A549 (cell line): Measurements from ENCODE around the gene NTN5. TPM values are rescaled to one million over a fixed set of nuclear protein-coding genes. Genes with fewer than 3 reads are reported as not detected.

Source experiments
- ATAC-seq, 2 experiments: fragments of 200-7000 bp in 1 of 2; fragments of >200 bp in 1 of 2; cut with Nextera tagmentation in 1 of 2; cut with Tn5 transposase in 1 of 2; 3 replicates each; pipeline versions ENCODE4 v1.8.0 to v1.9.1; 2018 to 2020; ENCODE audit warnings: mild to moderate bottlenecking in 1 of 2, moderate library complexity in 1 of 2
- CTCF ChIA-PET: fragments of 300-600 bp; sonication (Branson Sonifier 250); formaldehyde crosslinking; extraction: SDS; loops from one replicate; lab custom pipeline; 2021; ENCODE audit warnings: antibody characterized with exemption, inconsistent platforms; lab: Yijun Ruan, JAX
- POLR2A ChIA-PET: fragments of 350-600 bp; formaldehyde crosslinking; extraction: SDS; loops from one replicate; lab custom pipeline; 2021; ENCODE audit warnings: antibody characterized with exemption, inconsistent platforms; lab: Yijun Ruan, JAX
- DNase-seq, 2 experiments: peaks; one replicate each; pipeline versions ENCODE4 v3.0.0 to v3.0.0-alpha.2; 2011 to 2016; ENCODE audit warnings: low read depth in 1 of 2, low spot score in 1 of 2
- FAIRE-seq: peaks from 2 replicates; lab custom pipeline; 2011; peaks lifted over from hg19 to GRCh38; lab: Jason Lieb, UNC
- H3K27ac ChIP-seq, 2 experiments: fragments of >200 bp; sonication (Bioruptor Twin); formaldehyde crosslinking; 3 replicates each; pipeline ENCODE4 v1.5.1; 2016 to 2017
- H3K4me1 ChIP-seq: fragments of >200 bp; sonication (Bioruptor Twin); formaldehyde crosslinking; 3 replicates; pipeline ENCODE4 v1.6.1; 2016
- H3K4me2 ChIP-seq: fragments of >200 bp; sonication (Bioruptor Twin); formaldehyde crosslinking; 3 replicates; pipeline ENCODE4 v1.6.1; 2016
- H3K4me3 ChIP-seq: fragments of >200 bp; sonication (Bioruptor Twin); formaldehyde crosslinking; 3 replicates; pipeline ENCODE4 v1.5.1; 2016
- H3K9me3 ChIP-seq: fragments of >200 bp; sonication (Bioruptor Twin); formaldehyde crosslinking; 3 replicates; pipeline ENCODE4 v1.6.1; 2016
- ATOH8 ChIP-seq: fragments of 250-450 bp; sonication (Bioruptor Pico); IDR thresholded peaks from 2 replicates; pipeline ENCODE4 v1.5.0; 2020; ENCODE audit warnings: low read depth, mild to moderate bottlenecking, moderate library complexity
- BCL3 ChIP-seq: fragments of >200 bp; sonication (Bioruptor Twin); formaldehyde crosslinking; IDR thresholded peaks from 3 replicates; pipeline ENCODE4 v1.6.1; 2016
- CEBPB ChIP-seq, 2 experiments: fragments of >200 bp in 1 of 2; sonication (Bioruptor Twin) in 1 of 2; formaldehyde crosslinking in 1 of 2; IDR thresholded peaks; 2 replicates each; pipeline ENCODE4 v1.6.1; 2012 to 2016
- CHD2 ChIP-seq: fragments of 150-350 bp; IDR thresholded peaks from 2 replicates; pipeline ENCODE4 v1.6.1; 2014; ENCODE audit warnings: low read length; ENCODE audit not compliant: partially characterized antibody
- CHD4 ChIP-seq: fragments of 200-600 bp; sonication (generic); IDR thresholded peaks from 2 replicates; pipeline ENCODE4 v1.6.1; 2016; ENCODE audit warnings: antibody characterized with exemption, mild to moderate bottlenecking, borderline replicate concordance
- E2F6 ChIP-seq: IDR thresholded peaks from 2 replicates; pipeline ENCODE4 v1.6.1; 2012; ENCODE audit warnings: low read depth, borderline replicate concordance
- EHMT2 ChIP-seq: fragments of 200-600 bp; sonication (generic); IDR thresholded peaks from 2 replicates; pipeline ENCODE4 v1.6.1; 2016; ENCODE audit warnings: antibody characterized with exemption, low read depth, mild to moderate bottlenecking, moderate library complexity
- FOSL2 ChIP-seq, 2 experiments: fragments of 450-650 bp in 1 of 2; fragments of >200 bp in 1 of 2; sonication (Bioruptor Twin) in 1 of 2; formaldehyde crosslinking; IDR thresholded peaks; 2 replicates each; pipeline versions ENCODE4 v1.5.0 to v1.6.1; 2016 to 2020; ENCODE audit warnings: mild to moderate bottlenecking in 1 of 2, moderate library complexity in 1 of 2
- HDAC2 ChIP-seq: fragments of 200-600 bp; sonication (generic); IDR thresholded peaks from 2 replicates; pipeline ENCODE4 v1.6.1; 2016
- HEYL ChIP-seq: fragments of 250-450 bp; sonication (Bioruptor Pico); IDR thresholded peaks from 2 replicates; pipeline ENCODE4 v1.8.0; 2021; ENCODE audit warnings: mild to moderate bottlenecking, moderate library complexity
- HOXB13 ChIP-seq: fragments of 250-450 bp; sonication (Bioruptor Pico); IDR thresholded peaks from 2 replicates; pipeline ENCODE4 v1.5.0; 2020; ENCODE audit warnings: low read depth, mild to moderate bottlenecking, moderate library complexity
- JUNB ChIP-seq: fragments of >200 bp; sonication (Bioruptor Twin); formaldehyde crosslinking; IDR thresholded peaks from 2 replicates; pipeline ENCODE4 v1.6.1; 2016
- MAX ChIP-seq: IDR thresholded peaks from 2 replicates; pipeline ENCODE4 v1.6.1; 2012
- POLR2A ChIP-seq: IDR thresholded peaks from 2 replicates; pipeline ENCODE4 v1.6.1; 2012; ENCODE audit warnings: mild to moderate bottlenecking, low read length
- RARB ChIP-seq: fragments of 250-450 bp; sonication (Bioruptor Pico); IDR thresholded peaks from 2 replicates; pipeline ENCODE4 v1.8.0; 2021; ENCODE audit warnings: mild to moderate bottlenecking, moderate library complexity
- REST ChIP-seq: fragments of 200-600 bp; sonication (generic); IDR thresholded peaks from 2 replicates; pipeline ENCODE4 v1.6.1; 2016; ENCODE audit warnings: antibody characterized with exemption, mild to moderate bottlenecking, moderate library complexity
- SREBF2 ChIP-seq: fragments of 450-650 bp; IDR thresholded peaks from 2 replicates; pipeline ENCODE4 v1.6.1; 2014; ENCODE audit warnings: mild to moderate bottlenecking, moderate library complexity
- TFCP2L1 ChIP-seq: fragments of 250-450 bp; sonication (Bioruptor Pico); IDR thresholded peaks from 2 replicates; pipeline ENCODE4 v1.5.0; 2021; ENCODE audit warnings: mild to moderate bottlenecking
- USF2 ChIP-seq: fragments of 450-650 bp; IDR thresholded peaks from 2 replicates; pipeline ENCODE4 v1.6.1; 2014; ENCODE audit warnings: antibody characterized with exemption
- ZFP36 ChIP-seq: fragments of 450-650 bp; IDR thresholded peaks from 2 replicates; pipeline ENCODE4 v1.6.1; 2014; ENCODE audit warnings: borderline replicate concordance; ENCODE audit not compliant: partially characterized antibody
- ZNF302 ChIP-seq: fragments of 250-450 bp; sonication (Bioruptor Pico); IDR thresholded peaks from 2 replicates; pipeline ENCODE4 v1.9.0; 2021; ENCODE audit warnings: inconsistent platforms, mild to moderate bottlenecking, moderate library complexity
- WGBS: methylation state at CpG from one replicate; pipeline ENCODE4 v1.1.6; 2017; ENCODE audit errors: missing lambda C conversion rate; 5-methylcytosine and 5-hydroxymethylcytosine counted together
- polyA plus RNA-seq, 4 experiments: library from polyadenylated mRNA; depleted of rRNA in 3 of 4; stranded (reverse); fragments of >200 nt; fragmentation: RNase III in 1 of 4; extraction: RNeasy Plus Mini Kit Qiagen cat#74134 plus additional on column Dnase treatment in 1 of 4; gene quantifications; 2 replicates in 3 of 4; 3 replicates in 1 of 4; pipeline ENCODE4 v1.2.3, GENCODE V29; 2011 to 2017

The NTN5 gene
- polyA plus RNA-seq, 2 of the 4 experiments (the other 2 are of a cell fraction), result 0.18 to 0.22 TPM

GRCh38 chr19:48624067-48624594, 48.7 kb downstream of the NTN5 start:
- Histone ChIP-seq H3K4me1 (peaks cover 27% of the 10 kb centered on the region), H3K27ac (peak overlapping the region; percentile 61 to 76), H3K4me3 (peak overlapping the region; percentile 29), H3K4me2 (peak overlapping the region; percentile 72), H3K9me3 (no peaks in the 10 kb centered on the region)
- ChIA-PET CTCF (interaction anchor here (0.5 to 1.6 kb wide), 10 partner anchors 9 to 118 kb away, joined by 3 to 5 read pairs (median 3); partner anchors contain the start of genes CA11 and FAM83E), POLR2A (interaction anchor here (0.9 to 1.0 kb wide), 2 partner anchors 10 to 14 kb away, joined by 3 to 9 read pairs; no protein-coding TSS in a partner anchor)
- peak; percentile 71 to 83 for ATAC-seq
- no peak for FAIRE-seq
- TF ChIP-seq MAX (0 out of 2 replicates have a peak, but pooled peaks have one; percentile 40), CHD2 (peak; percentile 37), REST (peak; percentile 51), CHD4 (no peak)
- WGBS, result 54% methylated on average over 27 of the region's 40 CpGs
- DNase-seq, result peak; percentile 93 to 97

- ChIA-PET CTCF (interaction anchor here (0.5 to 1.6 kb wide), 10 partner anchors 8 to 117 kb away, joined by 3 to 5 read pairs (median 3); partner anchors contain the start of genes CA11 and FAM83E), POLR2A (interaction anchor here (0.7 to 1.1 kb wide), 4 partner anchors 9 to 62 kb away, joined by 3 to 9 read pairs (median 4); partner anchors contain the start of gene FAM83E)
- DNase-seq (no peak), FAIRE-seq (no peak), ATAC-seq (no peak)
- WGBS, result 66% methylated on average over 8 of the region's 8 CpGs
- Histone ChIP-seq H3K27ac (peak overlapping the region; percentile 61 to 76), H3K9me3 (no peaks in the 10 kb centered on the region), H3K4me3 (no peak overlapping the region), H3K4me2 (peak overlapping the region; percentile 72), H3K4me1 (peaks cover 27% of the 10 kb centered on the region)
- TF ChIP-seq EHMT2, result no peak
- no peak for TF ChIP-seq POLR2A
- no peak for TF ChIP-seq BCL3
- no peak for TF ChIP-seq FOSL2 (IDR thresholded peaks at IDR 0.05)
- TF ChIP-seq FOSL2 (CRISPR knock-in tag; IDR thresholded peaks at IDR 0.05), result no peak
- no peak for TF ChIP-seq HOXB13 (CRISPR knock-in tag)
- TF ChIP-seq ZNF302, result no peak
- TF ChIP-seq REST, result no peak
- no peak for TF ChIP-seq CEBPB (IDR thresholded peaks at IDR 0.05)
- no peak for TF ChIP-seq HEYL (CRISPR knock-in tag)
- TF ChIP-seq E2F6, result no peak
- no peak for TF ChIP-seq ZFP36
- TF ChIP-seq JUNB, result no peak
- TF ChIP-seq ATOH8, result no peak
- TF ChIP-seq RARB, result no peak
- no peak for TF ChIP-seq HDAC2
- TF ChIP-seq SREBF2, result no peak
- no peak for TF ChIP-seq TFCP2L1 (CRISPR knock-in tag)
- TF ChIP-seq USF2, result no peak
Observed at GRCh38 chr19:48623556-48624066, 49.2 kb downstream of the NTN5 start.
